Stimulated activated naive CD8-positive, alpha-beta T cell treated with anti-CD3 and anti-CD28 coated beads, Interleukin-15, Interleukin-2, amounts not matched to agents 100 ng/mL and 50 ng/mL, for 24 hours (primary cell): ENCODE measurements around the gene MACROH2A1.

ENCODE experiments used
- H3K27ac Mint-ChIP-seq: one replicate; pipeline ENCODE4 v1.8.0; 2021; ENCODE audit warnings: mild to moderate bottlenecking, mixed read lengths
- H3K27me3 Mint-ChIP-seq: one replicate; pipeline ENCODE4 v1.8.0; 2021; ENCODE audit warnings: mixed read lengths
- H3K36me3 Mint-ChIP-seq: one replicate; pipeline ENCODE4 v1.8.0; 2021; ENCODE audit warnings: low read depth, mixed read lengths
- H3K4me1 Mint-ChIP-seq: one replicate; pipeline ENCODE4 v1.8.0; 2021; ENCODE audit warnings: low read depth, mixed read lengths
- H3K4me3 Mint-ChIP-seq: one replicate; pipeline ENCODE4 v1.8.0; 2021; ENCODE audit warnings: mild to moderate bottlenecking, mixed read lengths
- H3K9me3 Mint-ChIP-seq: one replicate; pipeline ENCODE4 v1.8.0; 2021; ENCODE audit warnings: mixed read lengths

MACROH2A1 gene

GRCh38 chr5:135308245-135308644 is 90.8 kb downstream of the MACROH2A1 start:
- Mint-ChIP-seq H3K9me3 (no peaks in the 10 kb centered on the region), H3K27me3 (no peaks in the 10 kb centered on the region), H3K4me3 (no peak overlapping the region), H3K27ac (no peak overlapping the region), H3K36me3 (no peaks in the 10 kb centered on the region), H3K4me1 (peaks cover 10% of the 10 kb centered on the region)

- Mint-ChIP-seq H3K4me1 (peaks cover 10% of the 10 kb centered on the region), H3K36me3 (no peaks in the 10 kb centered on the region), H3K27me3 (no peaks in the 10 kb centered on the region), H3K27ac (no peak overlapping the region), H3K4me3 (no peak overlapping the region), H3K9me3 (no peaks in the 10 kb centered on the region)
Observed at GRCh38 chr5:135307143-135307903, 91.7 kb downstream of the MACROH2A1 start.

DNA sequence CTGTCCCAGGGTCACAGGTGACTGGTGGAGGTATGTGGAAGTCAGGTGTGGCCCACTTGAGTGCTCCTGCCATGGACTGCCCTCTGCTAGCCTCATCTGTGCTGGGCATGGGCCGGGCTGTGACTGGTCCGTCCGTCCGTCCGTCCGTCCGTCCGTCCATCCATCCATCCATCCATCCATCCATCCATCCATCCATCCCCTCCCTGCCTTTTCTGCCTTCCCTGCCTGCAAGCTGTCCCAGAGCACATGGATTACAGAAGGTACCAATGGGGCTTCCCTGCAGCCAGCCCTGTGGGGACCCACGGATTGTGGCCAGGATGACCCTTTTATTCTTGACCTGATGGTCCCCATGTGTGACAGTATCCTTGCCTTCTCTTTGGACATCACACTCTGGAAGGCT is 92.5 kb downstream of the MACROH2A1 start:
- H3K27me3 Mint-ChIP-seq: peaks cover 2% of the 10 kb centered on the region
- H3K4me3 Mint-ChIP-seq: no peak overlapping the region
- H3K4me1 Mint-ChIP-seq: peaks cover 10% of the 10 kb centered on the region
- no peak overlapping the region for H3K27ac Mint-ChIP-seq
- no peaks in the 10 kb centered on the region for H3K9me3 Mint-ChIP-seq
- no peaks in the 10 kb centered on the region for H3K36me3 Mint-ChIP-seq

GRCh38 chr5:135304352-135305221 is 94.4 kb downstream of the MACROH2A1 start:
- H3K4me3 Mint-ChIP-seq: no peak overlapping the region
- no peaks in the 10 kb centered on the region for H3K9me3 Mint-ChIP-seq
- peaks cover 6% of the 10 kb centered on the region for H3K27me3 Mint-ChIP-seq
- H3K36me3 Mint-ChIP-seq: no peaks in the 10 kb centered on the region
- H3K27ac Mint-ChIP-seq: no peak overlapping the region
- peaks cover 4% of the 10 kb centered on the region for H3K4me1 Mint-ChIP-seq

DNA sequence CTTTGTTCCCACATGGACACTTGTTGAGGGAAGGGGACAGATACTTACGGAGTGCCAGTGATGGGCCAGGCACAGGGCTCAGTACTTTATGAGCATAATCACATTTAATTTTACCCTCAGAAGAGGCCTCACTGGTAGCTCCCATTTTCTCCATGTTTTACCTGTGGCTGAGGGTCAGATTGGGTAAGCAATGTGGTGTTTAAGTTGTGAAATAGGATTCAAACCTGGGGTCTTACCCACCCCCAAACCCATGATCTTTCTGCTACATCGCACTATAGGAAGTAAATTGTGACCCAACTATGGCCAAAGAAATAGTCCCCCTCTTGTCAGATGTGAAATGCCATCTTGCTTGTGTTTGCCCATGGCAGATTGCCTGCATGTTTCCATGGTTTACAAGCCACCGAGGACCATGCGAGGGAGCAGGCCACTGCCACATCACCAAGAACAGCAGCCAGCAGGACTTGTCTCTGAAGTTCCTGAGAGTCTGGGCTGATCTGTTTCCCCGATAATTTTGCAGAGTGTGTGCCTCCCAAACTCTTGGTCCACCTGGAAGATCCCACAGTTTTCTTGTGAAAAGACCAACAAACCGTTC is 95.4 kb downstream of the MACROH2A1 start:
- H3K27ac Mint-ChIP-seq: no peak overlapping the region

GRCh38 chr5:135296900-135297816 is 101.9 kb downstream of the MACROH2A1 start:
- H3K36me3 Mint-ChIP-seq: no peaks in the 10 kb centered on the region
- H3K4me1 Mint-ChIP-seq: no peaks in the 10 kb centered on the region
- no peaks in the 10 kb centered on the region for H3K9me3 Mint-ChIP-seq
- no peak overlapping the region for H3K4me3 Mint-ChIP-seq
- H3K27ac Mint-ChIP-seq: no peak overlapping the region
- H3K27me3 Mint-ChIP-seq: peaks cover 16% of the 10 kb centered on the region

More for the DNA sequence above, 95.4 kb downstream of the MACROH2A1 start:
- Mint-ChIP-seq H3K9me3 (no peaks in the 10 kb centered on the region), H3K4me1 (no peaks in the 10 kb centered on the region), H3K36me3 (no peaks in the 10 kb centered on the region), H3K27me3 (peaks cover 6% of the 10 kb centered on the region), H3K4me3 (no peak overlapping the region)

- Mint-ChIP-seq H3K9me3 (no peaks in the 10 kb centered on the region), H3K36me3 (no peaks in the 10 kb centered on the region), H3K27me3 (peaks cover 12% of the 10 kb centered on the region), H3K4me1 (no peaks in the 10 kb centered on the region), H3K4me3 (no peak overlapping the region), H3K27ac (no peak overlapping the region)
Observed at GRCh38 chr5:135295852-135296251, 103.2 kb downstream of the MACROH2A1 start.

GRCh38 chr5:135294793-135295192 is 104.2 kb downstream of the MACROH2A1 start:
- Mint-ChIP-seq H3K36me3 (no peaks in the 10 kb centered on the region), H3K4me3 (no peak overlapping the region), H3K9me3 (no peaks in the 10 kb centered on the region), H3K27ac (no peak overlapping the region), H3K4me1 (no peaks in the 10 kb centered on the region), H3K27me3 (peaks cover 15% of the 10 kb centered on the region)

- peaks cover 33% of the 10 kb centered on the region for H3K27me3 Mint-ChIP-seq
- no peak overlapping the region for H3K27ac Mint-ChIP-seq
- H3K4me1 Mint-ChIP-seq: no peaks in the 10 kb centered on the region
- H3K4me3 Mint-ChIP-seq: no peak overlapping the region
- H3K9me3 Mint-ChIP-seq: no peaks in the 10 kb centered on the region
- H3K36me3 Mint-ChIP-seq: no peaks in the 10 kb centered on the region
Observed at GRCh38 chr5:135289651-135290050, 109.4 kb downstream of the MACROH2A1 start.

DNA sequence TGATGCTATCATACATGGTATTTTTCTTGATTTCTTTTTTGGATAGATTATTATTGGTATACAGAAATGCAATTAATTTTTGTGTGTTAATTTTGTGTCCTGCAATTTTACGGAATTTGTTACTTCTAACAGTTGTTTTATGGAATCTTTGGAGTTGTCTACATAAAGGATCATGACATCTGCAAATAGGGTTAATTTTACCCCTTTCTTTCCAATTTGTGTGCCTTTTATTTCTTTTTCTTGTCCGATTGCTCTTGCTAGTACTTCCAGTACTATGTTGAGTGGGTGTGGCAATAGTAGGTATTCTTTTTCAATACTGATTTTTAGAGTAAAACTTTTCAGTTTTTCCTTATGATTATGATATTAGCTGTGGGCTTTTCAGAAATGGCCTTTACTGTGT is 111.5 kb downstream of the MACROH2A1 start:
- no peaks in the 10 kb centered on the region for H3K9me3 Mint-ChIP-seq
- no peak overlapping the region for H3K4me3 Mint-ChIP-seq
- H3K27me3 Mint-ChIP-seq: peaks cover 45% of the 10 kb centered on the region
- no peaks in the 10 kb centered on the region for H3K4me1 Mint-ChIP-seq
- H3K36me3 Mint-ChIP-seq: no peaks in the 10 kb centered on the region
- H3K27ac Mint-ChIP-seq: no peak overlapping the region
